PFSK-1 (cell line): ENCODE results near the gene ARHGAP42.

Experiments used
- FOXP2 ChIP-seq: optimal IDR thresholded peaks from 2 replicates; pipeline ENCODE3; 2011; ENCODE audit warnings: borderline replicate concordance, control low read depth, inconsistent platforms; ENCODE audit not compliant: insufficient read depth; ENCODE audit errors: extremely low read length, extremely low read depth
- POLR2AphosphoS5 ChIP-seq: IDR thresholded peaks from 2 replicates; pipeline ENCODE4 v1.6.1; 2012; ENCODE audit warnings: low read depth, mild to moderate bottlenecking, control low read depth, low read length, moderate library complexity
- SIN3A ChIP-seq: IDR thresholded peaks from 2 replicates; pipeline ENCODE4 v1.6.1; 2012; ENCODE audit warnings: mild to moderate bottlenecking, low read length, moderate library complexity, borderline replicate concordance; ENCODE audit not compliant: insufficient read depth
- TAF1 ChIP-seq: IDR thresholded peaks from 2 replicates; pipeline ENCODE4 v1.6.1; 2012; ENCODE audit warnings: low read length, control low read depth, borderline replicate concordance; ENCODE audit not compliant: insufficient read depth
- TF ChIP-seq, protein P1 (sequence below), 2 experiments: IDR thresholded peaks; 2 replicates each; pipeline versions ENCODE4 v1.6.1 to v1.8.0; 2011 to 2012; ENCODE audit warnings: low read depth in 2 of 2, low read length in 2 of 2, control low read depth in 1 of 2, inconsistent platforms in 1 of 2, mild to moderate bottlenecking in 1 of 2, moderate library complexity in 1 of 2; ENCODE audit not compliant: insufficient read depth in 1 of 2

Gene ARHGAP42

DNA sequence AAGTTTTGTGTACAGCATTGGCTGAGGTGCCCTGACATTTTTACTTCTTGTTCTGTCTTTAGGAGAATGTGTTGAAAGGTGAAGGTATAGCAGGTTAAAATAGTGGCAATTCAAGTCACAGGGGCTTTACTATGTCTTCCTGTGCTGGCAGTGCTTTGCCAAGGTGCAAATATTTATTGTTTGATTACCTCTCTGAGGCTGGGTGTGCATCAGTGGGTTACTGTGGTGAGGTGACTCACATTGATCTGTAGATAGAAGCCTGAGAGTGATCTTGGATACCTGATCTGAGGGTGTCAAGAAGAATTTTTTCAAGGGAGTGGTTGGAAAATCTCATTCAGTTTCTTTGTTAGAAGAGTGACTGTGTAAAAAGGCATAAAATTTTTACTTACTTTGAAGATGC is 90.0 kb downstream of the ARHGAP42 start:
- no peak for TF ChIP-seq SIN3A
- TF ChIP-seq, protein P1, sequence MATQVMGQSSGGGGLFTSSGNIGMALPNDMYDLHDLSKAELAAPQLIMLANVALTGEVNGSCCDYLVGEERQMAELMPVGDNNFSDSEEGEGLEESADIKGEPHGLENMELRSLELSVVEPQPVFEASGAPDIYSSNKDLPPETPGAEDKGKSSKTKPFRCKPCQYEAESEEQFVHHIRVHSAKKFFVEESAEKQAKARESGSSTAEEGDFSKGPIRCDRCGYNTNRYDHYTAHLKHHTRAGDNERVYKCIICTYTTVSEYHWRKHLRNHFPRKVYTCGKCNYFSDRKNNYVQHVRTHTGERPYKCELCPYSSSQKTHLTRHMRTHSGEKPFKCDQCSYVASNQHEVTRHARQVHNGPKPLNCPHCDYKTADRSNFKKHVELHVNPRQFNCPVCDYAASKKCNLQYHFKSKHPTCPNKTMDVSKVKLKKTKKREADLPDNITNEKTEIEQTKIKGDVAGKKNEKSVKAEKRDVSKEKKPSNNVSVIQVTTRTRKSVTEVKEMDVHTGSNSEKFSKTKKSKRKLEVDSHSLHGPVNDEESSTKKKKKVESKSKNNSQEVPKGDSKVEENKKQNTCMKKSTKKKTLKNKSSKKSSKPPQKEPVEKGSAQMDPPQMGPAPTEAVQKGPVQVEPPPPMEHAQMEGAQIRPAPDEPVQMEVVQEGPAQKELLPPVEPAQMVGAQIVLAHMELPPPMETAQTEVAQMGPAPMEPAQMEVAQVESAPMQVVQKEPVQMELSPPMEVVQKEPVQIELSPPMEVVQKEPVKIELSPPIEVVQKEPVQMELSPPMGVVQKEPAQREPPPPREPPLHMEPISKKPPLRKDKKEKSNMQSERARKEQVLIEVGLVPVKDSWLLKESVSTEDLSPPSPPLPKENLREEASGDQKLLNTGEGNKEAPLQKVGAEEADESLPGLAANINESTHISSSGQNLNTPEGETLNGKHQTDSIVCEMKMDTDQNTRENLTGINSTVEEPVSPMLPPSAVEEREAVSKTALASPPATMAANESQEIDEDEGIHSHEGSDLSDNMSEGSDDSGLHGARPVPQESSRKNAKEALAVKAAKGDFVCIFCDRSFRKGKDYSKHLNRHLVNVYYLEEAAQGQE (IDR thresholded peaks at IDR 0.05; ENCODE audit: insufficient read depth in 1 of 2, low read depth in 2 of 2, low read length in 2 of 2): no peak
- TF ChIP-seq TAF1: no peak

- no peak for TF ChIP-seq POLR2AphosphoS5
- no peak for TF ChIP-seq TAF1
- no peak for TF ChIP-seq FOXP2
- no peak for TF ChIP-seq SIN3A
Measured at GRCh38 chr11:100777736-100778135, 90.6 kb downstream of the ARHGAP42 start.

GRCh38 chr11:100778166-100778785 is 91.2 kb downstream of the ARHGAP42 start:
- TF ChIP-seq SIN3A: no peak
- no peak for TF ChIP-seq FOXP2
- TF ChIP-seq, protein P1 (IDR thresholded peaks at IDR 0.05; ENCODE audit: insufficient read depth in 1 of 2, low read depth in 2 of 2, low read length in 2 of 2): no peak
- no peak for TF ChIP-seq POLR2AphosphoS5
- no peak for TF ChIP-seq TAF1

DNA sequence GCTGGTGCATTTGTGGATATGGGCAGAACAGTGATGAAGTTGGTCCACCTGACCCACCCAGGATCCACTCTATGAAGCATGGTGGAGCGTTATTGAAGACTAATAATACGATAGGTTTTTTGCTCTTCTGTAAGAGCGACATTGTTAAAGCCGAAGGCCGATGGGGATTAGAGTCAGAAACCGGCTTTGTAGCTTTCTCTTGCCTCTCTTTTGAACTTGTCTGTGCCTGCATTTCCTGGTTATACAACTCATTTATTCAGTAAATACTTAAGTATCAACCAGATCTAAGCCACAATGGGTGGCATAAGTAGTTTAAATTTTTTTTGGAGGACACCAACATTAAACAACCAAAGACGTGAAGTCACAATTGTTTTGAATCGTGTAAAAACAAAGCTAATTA is 93.4 kb downstream of the ARHGAP42 start:
- no peak for TF ChIP-seq FOXP2
- TF ChIP-seq TAF1: no peak
- no peak for TF ChIP-seq SIN3A
- TF ChIP-seq, protein P1 (IDR thresholded peaks at IDR 0.05; ENCODE audit: insufficient read depth in 1 of 2, low read depth in 2 of 2, low read length in 2 of 2): no peak
- no peak for TF ChIP-seq POLR2AphosphoS5

- TF ChIP-seq SIN3A: peak; percentile 23; the same call in 1 of the 2 replicates
- TF ChIP-seq TAF1: 0 out of 2 replicates have a peak, but pooled peaks have one; percentile 28
- TF ChIP-seq FOXP2: no peak
- TF ChIP-seq, protein P1 (IDR thresholded peaks at IDR 0.05; ENCODE audit: insufficient read depth in 1 of 2, low read depth in 2 of 2, low read length in 2 of 2): no peak
- TF ChIP-seq POLR2AphosphoS5: no peak
Measured at GRCh38 chr11:100785148-100785983, 98.3 kb downstream of the ARHGAP42 start.
